NCI-H1105 treated with DMSO at 0.1 percent for 48 hours (cell line): ENCODE results near the gene SLC6A11.

Experiments
- DNase-seq: peaks from one replicate; lab custom pipeline; 2025; lab: John Stamatoyannopoulos, UW

SLC6A11 gene

DNA sequence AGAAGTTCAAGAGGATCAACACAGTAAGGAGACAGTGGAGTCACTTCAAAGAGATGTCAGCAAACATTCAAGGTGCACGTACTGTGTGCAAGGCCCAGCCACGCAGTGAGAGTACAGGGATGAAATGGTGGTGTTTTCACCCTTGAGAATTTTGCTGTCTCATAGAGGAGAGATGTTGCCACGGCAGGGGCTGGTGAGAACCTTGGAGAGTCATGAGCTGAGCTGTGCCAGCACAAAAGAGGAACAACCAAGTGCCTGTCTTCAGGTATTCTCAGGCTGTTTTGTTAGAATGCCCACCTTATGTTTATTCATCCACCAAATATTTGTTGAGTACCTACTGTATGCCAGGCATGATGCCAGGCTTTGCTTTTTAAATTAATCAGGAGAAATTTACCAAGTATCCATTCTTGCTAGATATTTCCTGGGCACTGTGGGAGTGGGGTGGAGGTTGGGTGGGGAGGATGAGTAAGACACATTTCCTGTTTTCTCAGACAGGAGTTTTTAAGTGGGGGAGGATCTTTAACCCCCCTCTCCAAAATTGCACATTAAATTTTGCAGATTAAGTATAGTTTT, 72.6 kb downstream of the SLC6A11 start:
- no peak for DNase-seq

DNA sequence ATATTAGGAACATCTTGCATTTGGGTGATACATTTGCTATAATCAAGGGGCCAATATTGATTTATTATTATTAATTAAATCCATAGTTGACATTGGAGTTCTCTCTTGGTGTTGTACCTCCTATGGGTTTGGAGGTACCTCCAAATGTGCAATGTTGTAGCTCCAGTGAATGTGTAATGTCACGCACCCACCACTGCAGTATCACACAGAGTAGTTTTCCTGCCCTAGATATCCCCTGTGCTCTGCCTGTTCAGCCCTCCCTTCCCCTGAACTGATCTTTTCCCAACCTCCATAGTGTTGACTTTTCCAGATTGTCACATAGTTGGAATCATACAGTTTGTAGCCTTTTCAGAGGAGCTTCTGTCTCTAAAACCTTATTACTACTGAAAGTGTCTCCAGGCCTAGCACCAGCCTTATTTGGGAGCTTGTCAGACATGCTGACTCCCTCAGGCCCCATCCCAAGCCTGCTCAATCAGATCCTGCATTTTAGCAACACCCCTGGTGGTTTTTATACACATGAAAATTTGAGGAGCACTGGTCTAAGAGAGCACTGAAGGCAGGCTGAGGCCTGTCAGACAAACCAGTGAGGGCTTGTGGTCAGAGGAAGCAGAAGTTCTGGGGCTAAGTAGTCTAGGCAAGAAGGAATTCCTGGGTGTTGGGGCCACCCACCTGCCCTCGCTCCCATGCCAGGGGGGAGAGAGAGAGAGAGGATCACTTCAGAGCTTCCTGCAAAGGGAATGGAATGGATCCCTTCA, 73.4 kb downstream of the SLC6A11 start:
- no peak for DNase-seq

DNA sequence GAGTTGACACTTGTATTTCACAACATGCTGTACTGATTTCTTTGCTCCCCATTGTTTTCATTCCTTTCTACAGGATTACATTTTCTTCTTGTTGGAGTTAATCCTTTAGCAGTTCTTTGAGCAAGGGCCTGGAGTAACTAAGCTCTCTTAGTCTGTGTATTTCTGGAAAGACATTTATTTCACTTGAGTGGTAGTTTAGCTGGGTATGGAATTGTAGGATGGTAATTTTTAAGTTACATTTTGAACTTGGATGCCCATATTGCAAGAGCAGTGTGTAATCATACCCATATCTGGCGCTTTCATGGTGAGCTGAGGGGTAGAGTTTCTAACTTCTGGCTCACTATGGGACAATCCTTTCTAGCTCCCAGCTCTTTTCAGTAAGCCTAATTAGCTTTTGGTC, 74.6 kb downstream of the SLC6A11 start:
- no peak for DNase-seq

DNA sequence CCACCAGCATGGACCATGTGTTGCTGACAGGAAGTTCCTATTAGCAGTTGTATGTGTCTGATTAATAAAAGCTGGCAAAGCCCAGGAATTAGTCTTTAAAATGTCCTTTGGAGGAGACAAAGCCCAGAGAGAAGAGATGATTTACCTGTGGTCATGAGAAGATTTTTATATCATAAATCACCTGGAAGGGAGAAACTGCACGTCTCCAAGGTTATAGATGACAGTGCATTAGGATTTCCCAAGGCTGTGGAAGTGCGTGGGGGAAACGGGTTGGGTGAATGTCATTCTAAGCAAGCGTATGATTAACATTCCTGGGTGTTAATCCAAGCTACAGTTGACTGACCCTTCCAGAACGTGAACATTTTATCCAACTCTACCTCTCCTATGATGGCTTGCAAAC, 76.6 kb downstream of the SLC6A11 start:
- no peak for DNase-seq

DNA sequence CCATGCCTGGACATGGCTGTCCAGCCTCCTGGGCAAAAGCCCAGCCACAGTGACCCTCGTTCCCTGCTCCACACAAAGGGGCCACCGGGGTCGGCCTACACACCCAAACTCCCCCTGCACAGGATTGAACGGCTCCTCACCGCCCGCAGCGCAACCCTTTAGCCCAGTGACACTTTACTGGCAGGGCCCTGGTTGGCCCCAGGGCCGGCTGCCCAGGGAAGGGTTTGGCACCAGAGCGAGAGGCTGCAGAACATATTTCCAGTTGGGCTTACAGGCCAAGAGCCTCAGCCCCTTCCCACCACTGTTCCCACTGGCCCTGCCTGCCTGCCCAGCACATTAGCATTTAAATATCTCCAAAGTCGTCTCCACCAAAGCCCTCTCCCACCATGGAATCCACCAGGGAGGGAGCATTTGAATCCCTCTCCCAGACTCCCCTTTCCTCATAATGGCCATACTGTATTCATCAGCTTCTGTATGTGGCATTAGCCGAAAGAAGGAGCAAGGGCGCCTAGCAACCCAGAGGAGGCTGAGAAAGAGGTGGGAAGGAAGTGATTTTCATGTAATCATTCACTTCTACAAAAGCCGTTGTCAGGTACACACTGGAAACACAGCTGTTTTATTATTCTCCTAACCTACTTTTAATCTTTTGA, 85.4 kb downstream of the SLC6A11 start:
- no peak for DNase-seq

DNA sequence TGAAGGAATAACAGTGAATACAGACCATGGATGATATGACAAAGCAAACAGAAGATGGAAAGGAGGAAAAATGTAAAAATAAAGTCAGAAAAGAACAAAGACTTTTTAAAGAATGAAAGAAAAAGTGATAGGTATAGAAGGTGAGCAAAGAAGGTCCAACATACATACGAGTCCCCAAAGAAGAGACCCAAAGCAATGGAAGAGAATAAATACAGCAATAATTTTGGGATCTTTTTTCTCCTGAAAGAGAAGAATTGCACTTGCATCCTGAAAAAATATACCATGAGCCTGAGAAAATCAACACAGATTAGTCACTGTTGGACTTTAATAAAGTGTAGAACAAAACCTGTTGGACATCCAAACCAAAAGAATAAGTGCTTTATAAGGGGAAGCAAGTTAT, 91.2 kb downstream of the SLC6A11 start:
- no peak for DNase-seq

DNA sequence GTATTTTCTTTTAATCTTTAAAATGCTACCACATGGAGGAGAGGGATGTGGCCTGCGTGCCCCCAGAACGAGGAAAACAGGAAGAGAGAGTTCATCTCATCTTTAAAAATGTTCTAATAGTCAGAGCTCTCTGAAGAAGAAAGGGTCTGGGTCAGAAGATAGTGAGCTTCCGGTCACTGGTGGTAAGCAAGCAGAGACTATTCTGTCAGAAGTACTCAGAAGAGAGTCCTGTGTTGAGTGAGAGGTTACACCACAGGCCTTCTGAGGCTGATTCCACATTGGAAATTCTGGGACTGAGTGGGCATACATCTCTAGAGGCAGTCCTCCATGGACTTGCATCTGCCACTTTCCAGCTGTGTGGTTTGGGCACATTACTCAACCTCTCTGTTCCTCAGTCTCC, 94.3 kb downstream of the SLC6A11 start:
- DNase-seq, result no peak

DNA sequence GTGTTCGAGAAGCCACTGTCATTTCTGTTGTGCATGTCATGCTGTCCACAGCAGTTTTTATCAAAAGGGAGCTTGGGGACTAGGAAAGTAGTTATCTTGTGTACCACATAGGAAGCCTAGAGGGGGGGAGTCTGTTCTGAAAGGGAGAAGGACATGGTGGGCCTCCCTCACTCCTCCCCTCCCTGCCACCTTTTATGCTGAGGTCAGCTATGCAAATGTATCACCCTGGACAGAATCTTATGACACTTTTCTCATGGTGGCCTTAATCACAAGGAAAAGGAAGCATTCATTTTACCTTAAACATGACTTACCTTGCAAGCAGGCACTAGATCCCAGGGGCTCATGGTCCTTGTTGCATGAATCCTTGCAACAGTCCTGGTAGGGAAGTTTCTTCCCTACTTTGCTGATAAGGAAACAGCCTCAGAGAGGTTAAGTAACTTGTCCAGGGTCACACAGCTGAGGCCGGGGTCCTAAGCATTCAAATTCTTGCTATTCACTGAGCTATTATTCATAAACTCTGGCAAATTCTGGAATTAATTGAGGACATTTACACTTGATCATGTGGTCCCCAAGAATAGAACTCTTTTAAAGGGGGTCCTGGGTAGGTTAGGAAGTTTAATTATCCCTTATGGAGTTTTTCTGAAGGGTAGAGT, 95.4 kb downstream of the SLC6A11 start:
- DNase-seq, result no peak

DNA sequence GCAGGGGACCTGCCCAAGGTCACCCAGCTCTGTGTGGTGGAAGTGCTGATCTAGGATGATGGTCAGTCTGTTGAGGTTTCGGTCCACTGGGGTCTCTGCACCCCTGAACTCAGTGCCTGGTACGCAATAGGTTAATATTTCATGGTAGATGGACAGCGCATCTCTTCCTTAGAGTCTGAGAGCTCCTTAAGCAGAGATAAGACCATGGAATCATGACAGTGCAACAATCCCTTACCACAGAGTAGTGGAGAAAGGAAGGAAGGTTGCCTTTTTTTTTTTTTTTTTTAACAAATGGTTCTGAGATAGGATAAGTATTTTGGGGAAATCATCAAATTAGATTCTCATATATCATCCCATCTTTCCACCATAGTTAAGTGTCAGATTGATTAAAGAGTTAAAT, 96.8 kb downstream of the SLC6A11 start:
- no peak for DNase-seq

DNA sequence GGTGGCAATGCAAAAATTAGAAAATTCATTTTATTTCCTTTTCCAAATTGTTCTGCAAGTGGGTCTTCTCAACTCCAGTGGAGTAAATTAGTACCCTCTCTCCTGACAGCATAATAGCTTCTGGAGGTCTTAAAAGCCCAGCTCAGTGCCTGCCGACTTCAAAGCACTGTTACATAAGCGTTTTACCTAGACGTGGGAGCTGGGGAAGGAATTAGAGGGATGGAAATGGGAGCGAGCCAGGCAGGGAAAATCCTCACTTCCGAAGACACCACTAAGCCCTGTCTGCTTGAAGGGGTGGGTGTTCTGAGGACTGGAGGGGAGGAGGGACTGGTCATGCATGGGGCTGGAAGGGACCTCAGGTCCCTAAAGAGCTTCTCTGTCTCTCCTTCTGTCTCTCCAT, 99.3 kb downstream of the SLC6A11 start:
- DNase-seq, result no peak

DNA sequence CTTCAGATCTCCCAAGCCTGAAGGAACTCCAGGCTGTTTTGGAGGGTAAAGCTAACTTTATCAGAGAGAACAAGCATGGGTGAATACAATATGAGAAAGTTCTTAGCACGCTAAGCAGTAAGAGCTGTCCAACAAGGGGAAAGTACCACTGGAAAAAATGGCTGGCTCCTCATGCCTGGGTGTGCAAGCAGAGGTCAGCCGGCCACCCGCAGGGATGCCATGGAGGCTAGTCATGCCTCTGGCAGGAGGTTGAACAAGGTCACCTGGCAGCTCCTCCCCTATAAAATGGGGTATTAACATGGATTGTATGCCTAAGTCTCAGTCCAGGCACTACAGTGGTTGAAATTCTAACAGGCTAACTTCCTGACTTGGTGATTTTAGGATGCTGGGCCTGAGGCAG, 101.1 kb downstream of the SLC6A11 start:
- DNase-seq, result no peak

DNA sequence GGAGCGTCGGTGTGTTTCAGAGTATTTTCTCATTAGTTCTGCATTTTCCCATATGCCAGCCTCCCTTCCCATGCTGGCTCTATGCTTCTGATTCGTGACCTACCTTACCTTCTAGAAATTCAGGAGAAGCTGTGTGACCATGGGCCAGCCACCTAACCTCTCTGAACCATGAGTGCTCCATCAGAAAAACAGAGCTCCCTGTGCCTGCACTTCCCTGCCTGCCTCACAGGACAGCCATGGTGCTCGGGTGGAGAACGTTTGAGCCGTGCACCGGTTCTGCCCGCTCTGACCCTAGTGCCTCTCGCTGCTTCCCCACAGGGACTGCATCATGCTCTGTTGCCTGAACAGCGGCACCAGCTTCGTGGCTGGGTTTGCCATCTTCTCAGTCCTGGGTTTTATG, 102.0 kb downstream of the SLC6A11 start:
- DNase-seq, result no peak

DNA sequence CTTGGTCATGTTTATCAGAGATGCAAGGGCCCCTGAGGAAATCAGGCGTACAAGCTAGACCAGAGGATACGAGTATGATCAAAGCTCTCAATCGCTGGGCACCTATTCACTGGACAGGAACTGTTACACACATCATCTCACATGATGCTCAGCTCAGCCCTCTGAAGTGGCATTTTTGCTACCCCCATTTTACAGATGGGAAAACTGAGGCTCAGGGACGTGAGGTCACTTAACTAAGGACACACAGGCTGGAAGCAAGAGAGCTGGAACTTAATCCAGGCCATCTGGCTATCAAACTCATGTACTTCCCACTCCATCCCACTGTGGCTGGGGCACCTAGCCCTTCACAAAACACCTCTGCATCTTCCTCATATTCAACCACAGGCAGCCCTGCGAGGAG, 103.6 kb downstream of the SLC6A11 start:
- no peak for DNase-seq

DNA sequence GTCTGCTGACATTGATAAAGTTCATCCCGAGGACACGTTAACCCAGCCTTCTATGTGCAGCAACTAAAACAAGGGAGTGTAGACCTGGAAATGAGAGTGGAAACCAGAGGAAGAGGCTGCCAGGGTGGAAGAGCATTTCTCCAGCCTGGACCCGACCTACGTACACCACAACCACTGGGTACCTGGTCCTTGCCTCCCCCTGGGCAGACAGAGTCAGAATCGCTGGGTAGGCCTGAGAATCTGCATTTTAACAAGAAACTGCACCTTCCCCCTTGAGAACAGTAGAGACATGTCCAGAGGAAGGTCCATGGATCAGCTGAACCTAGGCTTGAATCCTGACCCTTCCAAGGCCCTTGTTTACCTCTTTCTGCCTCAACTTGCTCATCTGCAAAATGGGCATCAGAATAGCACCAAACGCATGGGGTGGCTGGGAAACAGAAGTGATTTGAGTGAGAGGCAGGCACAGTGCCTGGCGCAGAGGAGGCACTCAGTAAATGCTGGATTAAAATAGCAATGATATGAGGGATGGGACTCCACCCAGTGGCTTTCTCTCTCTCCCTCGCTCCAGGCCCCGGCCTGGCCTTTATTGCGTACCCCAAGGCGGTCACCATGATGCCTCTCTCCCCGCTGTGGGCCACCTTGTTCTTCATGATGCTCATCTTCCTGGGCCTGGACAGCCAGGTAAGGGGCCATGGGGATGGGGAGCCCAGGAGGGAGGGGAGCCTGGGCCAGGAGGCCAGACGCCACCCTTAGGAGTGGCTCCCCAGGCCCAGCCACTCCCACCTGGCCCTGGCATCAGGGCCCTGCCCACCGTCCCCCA, 109.6 kb downstream of the SLC6A11 start:
- DNase-seq, result no peak

DNA sequence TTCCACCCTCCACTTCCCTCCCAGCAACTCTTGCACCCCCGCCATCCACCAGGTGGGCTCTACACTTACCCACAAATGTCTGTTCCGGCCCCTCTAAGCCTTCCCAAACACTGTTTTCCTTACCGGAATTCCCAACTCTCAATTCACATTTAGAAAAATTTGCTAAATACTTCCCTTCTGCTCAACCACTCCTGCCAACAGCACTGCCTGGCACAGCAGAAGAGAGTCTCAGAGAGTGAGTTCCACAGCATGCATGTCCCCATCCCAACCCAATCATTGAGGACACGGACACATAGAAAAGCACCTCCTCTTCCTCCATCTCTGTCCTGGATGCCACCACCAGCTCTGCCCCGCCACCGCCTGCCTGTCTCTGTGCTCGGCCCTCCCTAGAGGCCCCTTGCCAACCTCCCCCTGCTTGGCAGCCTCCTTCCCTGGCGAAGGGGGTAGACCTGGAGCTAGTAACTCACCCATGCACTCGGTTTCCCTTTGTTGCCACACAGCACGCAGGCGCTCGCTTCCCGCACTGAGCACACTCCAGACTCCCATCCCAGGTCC, 110.3 kb downstream of the SLC6A11 start:
- no peak for DNase-seq

DNA sequence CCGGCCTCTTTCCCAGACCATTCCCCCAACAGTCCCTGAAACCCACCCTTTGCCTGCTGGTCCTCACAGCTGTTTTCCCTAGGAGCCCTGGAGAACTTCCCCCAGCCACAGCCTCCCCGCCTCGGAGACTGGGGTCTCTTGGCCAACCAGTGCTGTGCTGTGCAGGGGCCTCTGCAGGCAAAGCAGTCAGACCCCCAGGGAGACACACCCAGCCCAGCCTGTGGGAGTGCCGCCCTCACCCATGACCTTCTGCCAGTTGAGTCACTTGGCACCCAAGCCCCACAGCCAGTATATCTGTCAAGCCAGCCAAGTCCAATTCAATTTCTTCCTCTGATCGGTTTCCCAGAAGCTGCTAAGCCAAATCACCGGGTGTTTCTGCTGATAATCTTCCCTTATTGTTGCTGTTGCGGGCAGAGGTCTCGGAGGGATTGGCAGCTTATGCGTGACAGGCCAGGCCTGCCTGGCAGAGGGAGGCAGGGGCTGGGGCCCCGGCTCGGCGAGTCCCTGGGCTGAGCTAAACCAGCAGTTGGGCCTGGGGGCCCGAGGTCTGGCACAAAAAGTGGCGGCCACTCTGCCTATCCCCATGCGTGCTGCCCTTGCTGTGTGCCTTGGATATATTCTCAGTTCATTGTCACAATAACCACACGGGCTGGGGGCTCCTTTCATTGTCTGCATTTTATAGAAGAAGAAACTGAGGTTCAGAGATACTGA, 110.9 kb downstream of the SLC6A11 start:
- DNase-seq, result no peak

DNA sequence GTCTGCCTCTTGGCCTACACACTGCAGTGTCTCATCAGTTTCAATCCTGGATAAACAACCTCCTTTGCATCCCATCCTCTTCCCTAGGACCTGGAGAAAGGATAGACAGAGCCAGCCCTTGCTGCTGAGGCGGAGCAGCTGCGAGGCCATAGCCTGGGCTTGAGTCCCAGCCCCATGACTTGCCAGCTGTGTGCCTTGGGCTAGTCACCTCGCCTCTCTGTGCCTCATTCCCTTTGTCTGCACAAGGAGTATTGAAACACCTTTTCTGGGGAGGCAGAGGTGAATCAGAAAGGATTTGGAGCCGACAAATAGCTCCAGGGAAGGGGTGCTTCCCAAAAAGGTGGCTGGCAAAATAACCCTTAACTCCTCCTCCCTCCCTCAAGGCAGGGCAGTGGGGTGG, 111.5 kb downstream of the SLC6A11 start:
- no peak for DNase-seq

DNA sequence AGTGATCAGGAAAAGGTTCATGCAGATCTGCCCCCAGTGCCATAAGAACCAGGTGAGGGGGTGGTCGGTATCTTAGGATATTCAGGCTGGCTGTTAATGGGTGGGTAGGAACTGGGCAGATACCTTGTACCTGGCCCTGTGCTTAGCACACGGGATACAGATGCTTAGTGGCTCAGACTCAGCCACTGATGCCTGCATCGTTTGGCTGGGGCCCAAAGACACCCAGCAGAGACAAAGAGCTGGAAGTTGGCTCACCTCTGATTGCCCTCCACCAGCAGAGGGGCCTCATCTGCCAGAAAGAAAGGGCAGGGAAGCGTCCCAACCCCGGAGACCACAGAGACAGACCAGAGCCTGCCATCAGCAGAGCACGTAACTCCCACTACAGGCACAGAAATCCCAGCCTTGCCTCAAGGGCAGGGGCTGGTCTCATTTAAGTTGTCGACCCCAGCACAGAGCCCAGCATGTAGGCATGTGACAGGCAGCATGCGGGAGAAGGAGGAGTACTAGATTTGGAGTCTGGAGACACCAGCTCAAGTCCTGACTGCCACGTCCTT, 112.5 kb downstream of the SLC6A11 start:
- peak; percentile 16 for DNase-seq

DNA sequence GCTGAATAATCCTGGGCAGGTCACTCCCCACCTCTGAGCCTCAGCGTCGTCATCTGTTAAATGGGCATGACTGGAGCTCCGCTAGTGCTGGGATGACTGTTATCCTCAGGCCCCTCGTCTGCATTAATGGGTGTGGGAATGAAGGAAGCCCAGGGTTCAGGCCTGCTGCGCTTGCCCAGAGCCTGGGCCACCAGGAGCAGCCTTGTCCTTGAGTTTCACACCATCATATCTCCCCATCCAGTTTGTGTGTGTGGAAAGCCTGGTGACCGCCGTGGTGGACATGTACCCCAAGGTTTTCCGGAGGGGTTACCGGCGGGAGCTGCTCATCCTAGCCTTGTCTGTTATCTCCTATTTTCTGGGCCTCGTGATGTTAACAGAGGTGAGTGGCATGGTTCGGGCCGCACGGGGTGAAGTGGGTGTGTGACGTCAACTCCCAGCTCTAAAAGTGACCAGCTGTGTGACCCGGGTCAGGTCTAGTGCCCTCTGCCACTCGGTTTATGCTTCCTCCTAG, 113.0 kb downstream of the SLC6A11 start:
- no peak for DNase-seq

DNA sequence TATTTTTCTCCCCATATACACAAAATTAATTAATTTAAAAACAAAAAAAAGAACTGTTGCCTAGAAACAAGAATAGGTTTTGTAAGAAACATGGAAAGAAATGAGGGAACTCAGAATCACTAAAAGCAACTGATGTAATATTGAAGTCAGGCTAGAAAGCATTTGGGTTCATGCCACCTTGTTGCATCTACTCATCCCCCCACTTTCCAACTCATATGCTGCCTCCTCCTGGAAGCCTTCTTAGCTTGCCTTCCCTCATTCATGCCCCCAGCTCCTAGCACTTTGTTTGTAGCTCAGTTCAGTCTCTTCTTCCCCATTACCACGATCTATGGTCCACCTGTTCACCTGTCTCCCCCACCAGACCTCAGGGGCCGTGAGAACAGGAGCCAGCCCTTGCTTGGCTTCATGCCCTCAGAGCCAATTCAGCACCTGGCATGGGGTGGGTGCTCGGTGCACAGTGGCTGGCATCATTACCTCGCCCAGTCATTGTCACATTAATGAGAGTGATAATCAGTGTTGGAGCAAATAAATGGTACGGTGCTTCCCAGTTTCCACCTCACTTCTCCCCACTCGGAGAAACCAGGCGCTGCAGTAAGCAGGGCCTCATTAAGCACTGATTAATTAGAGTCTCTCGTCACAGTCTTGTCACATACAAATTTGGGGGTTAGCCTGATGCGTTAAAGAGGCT, 114.1 kb downstream of the SLC6A11 start:
- peak; percentile 56 for DNase-seq
